GM10266 (cell line): ENCODE measurements around the gene KLHL3.

Experiments
- DNase-seq: peaks from one replicate; pipeline ENCODE4 v3.0.0; 2012; ENCODE audit errors: extremely low spot score
- TF ChIP-seq, protein P1 (sequence below): IDR thresholded peaks from 2 replicates; pipeline ENCODE4 v1.5.1; 2012; ENCODE audit warnings: mild to moderate bottlenecking, low read depth; ENCODE audit not compliant: control insufficient read depth, insufficient read depth; ENCODE audit errors: missing control alignments

Gene KLHL3

DNA sequence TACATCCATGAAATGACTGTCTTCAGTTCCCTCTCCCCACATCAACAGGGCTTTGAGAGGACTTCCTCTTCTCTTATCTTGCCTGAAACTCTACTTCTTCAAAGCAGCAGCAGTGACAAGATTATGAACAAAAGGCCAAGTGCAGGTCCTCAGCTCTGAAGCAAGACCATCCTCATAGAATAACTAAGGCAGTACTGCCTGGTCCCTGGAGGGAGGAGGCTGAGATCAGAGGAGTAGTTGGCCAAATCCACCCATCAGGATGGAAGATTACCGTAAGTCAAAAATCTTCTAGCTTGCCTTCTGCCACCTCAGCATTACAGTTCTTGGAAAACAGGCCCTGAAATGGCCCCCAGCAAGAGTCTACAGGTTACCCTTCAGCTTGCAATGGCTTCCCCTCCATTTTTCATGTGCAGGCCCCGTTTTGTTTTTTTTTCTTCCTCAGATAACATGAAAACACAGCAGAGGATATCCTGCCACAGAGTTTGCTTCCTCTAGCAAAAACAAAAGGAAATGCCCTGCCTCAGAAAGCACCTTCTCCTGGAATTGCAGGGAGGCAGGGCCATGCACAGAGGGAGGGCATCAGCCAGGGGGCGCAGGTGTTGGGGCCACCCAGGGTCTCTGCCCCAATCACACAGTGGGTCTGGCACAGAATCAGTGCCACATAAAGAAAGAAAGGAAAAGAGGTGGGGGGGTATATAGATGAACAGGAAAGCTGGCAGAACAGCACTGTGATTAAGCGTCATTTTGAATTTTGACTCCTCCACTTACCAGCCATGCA, 40.0 kb downstream of the KLHL3 start:
- DNase-seq = peak; percentile 16
- TF ChIP-seq, protein P1, sequence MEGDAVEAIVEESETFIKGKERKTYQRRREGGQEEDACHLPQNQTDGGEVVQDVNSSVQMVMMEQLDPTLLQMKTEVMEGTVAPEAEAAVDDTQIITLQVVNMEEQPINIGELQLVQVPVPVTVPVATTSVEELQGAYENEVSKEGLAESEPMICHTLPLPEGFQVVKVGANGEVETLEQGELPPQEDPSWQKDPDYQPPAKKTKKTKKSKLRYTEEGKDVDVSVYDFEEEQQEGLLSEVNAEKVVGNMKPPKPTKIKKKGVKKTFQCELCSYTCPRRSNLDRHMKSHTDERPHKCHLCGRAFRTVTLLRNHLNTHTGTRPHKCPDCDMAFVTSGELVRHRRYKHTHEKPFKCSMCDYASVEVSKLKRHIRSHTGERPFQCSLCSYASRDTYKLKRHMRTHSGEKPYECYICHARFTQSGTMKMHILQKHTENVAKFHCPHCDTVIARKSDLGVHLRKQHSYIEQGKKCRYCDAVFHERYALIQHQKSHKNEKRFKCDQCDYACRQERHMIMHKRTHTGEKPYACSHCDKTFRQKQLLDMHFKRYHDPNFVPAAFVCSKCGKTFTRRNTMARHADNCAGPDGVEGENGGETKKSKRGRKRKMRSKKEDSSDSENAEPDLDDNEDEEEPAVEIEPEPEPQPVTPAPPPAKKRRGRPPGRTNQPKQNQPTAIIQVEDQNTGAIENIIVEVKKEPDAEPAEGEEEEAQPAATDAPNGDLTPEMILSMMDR = no peak

DNA sequence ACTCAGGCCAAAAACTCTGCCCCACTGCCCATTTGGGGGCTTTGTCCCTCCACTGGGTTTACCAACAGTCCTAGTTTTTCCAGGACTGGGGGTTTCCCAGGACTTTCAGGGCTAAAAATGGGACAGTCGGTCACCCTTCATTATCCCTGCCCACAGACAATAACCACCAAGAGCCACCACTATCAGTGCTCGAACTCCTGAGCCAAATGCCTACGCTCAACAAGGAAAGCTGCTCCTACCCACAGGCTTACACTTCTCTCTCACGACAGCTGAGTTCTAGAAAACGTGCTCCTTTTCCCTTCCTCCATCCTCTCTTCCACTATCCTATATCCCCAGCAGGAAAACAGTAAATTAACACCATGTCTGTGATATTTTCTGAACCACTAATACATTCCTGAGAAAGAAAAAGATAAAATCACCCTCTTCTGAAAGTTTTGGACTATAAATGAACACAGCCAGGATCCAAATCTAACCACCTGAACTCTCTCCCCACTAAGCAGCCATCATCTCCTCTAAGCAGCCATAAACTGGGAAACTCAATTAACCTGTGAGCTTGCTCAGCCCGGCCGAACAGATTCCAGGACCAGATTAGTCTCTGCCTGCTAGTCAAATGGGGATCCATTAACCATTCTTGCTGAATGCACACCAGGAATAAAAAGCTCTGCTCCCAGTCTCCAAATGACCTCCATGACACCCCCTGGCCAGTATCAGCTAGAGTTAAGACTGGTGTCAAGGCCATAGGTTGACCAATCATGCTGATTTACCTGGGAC, 41.8 kb downstream of the KLHL3 start:
- TF ChIP-seq, protein P1 = no peak
- DNase-seq = no peak

DNA sequence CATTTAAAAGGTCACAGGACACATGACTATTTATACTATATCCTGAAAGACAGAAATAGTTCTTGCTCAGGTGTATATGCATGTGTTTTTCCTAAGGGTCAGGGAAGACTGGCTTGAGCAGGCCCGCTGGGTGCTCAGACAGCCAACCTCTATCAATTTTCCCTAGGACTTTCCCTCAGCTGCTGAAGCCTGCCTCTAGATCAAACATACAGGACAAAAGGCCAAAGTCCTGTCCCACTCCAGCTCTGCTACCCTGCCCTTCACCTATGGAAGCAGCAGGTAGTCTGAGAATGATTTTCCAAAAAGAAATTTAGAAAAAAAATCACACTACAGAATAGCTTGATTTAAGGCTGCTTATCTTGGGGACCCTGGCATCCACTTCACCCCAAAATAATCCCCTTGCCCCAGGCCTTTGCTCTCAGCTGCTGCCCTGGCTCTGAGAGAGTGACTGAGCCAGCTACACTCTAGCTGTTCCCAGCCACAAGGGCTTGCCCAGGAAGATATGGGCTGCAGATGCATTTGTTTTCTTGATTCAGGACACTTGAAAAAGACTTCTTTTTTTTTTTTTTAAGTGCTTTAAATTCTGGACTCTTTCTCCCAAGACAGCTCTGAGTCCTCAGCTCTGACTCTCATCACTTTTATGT, 42.5 kb downstream of the KLHL3 start:
- no peak for DNase-seq
- TF ChIP-seq, protein P1 = no peak

DNA sequence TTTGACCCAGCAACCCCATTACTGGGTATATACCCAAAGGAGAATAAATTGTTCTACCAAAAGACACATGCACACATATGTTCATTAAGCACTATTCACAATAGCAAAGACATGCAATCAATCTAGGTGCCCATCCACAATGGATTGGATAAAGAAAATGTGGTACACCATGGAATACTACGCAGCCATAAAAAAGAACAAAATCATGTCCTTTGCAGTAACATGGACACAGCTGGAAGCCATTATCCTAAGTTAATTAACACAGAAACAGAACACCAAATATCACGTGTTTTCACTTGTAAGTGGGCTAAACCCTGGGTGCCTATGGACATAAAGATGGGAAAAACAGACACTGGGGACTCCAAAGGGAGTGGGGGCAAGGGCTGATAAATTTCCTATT, 46.6 kb downstream of the KLHL3 start:
- TF ChIP-seq, protein P1 = no peak
- DNase-seq = no peak

DNA sequence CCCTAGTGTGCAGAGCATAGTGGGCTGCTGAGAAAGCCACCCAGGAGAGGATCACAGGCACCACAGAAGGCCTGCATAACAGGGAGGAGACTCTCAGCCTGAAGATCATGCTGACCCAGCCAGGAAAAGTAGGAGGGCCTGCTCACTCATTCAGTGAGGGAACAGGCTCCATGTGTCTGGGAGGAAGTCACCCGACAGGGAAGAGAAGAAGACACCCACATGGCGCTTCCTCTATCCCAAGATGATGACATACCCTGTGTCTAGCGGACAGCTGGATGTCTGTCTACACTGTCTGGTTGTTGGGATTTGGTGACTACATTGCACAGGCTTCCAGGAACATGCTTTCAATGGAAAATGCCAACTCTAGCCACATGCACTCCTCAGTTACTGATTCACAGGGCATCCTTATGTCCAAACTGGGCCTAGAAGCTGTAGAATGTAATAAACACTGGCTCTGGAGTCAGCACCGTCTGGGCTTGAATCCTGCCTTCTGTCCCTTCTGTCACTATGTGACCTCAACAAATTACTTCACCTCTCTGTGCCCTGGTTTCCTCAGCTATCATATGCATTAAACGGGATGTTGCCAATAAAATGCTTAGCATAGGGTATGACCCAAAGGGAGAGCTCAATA, 47.6 kb downstream of the KLHL3 start:
- TF ChIP-seq, protein P1 = no peak
- DNase-seq = no peak

DNA sequence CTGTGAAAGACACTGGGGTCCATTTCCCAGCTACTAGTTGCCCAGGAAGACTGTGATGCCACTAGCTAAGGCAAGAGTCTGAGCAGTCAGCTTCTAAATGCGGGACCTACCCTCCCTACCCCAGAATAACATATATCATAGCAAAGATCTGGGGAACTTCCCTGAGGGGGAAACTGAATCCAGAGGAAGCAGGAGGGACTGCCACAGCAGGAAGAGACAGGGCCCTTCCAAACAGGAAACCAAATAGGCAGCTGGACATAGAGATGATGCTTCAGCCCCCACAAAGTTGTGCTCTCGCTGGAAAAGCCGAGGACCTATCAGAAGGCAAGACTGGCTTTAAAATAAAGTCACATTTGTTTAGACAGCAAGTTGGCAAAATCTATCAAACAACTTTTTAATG, 51.1 kb downstream of the KLHL3 start:
- TF ChIP-seq, protein P1 = no peak
- no peak for DNase-seq

DNA sequence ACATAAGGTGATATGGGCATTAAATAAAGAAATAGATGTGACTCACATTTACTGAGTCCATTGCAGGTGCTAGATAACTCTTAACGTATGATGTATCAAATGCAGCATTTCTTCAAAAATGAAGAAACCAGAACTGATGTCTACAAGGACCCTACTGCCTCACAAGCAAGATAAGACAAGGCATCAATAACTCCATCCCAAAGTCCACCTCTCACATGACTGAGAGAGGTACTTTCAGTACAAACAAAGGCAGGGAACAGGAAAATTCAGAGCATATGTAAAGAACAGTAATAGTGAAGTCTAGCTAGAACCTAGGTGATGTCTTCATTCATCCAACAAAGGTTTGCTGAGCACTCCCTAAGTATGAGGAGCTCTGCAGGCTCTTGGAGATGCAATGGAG, 54.7 kb downstream of the KLHL3 start:
- TF ChIP-seq, protein P1 = no peak
- DNase-seq = no peak
